HCT116 (cell line): ENCODE results near the gene CCL18. TPM values are rescaled to one million over a fixed set of nuclear protein-coding genes. Genes with fewer than 3 reads are reported as not detected.

Source experiments
- ATAC-seq: fragments of 200-7000 bp; cut with Tn5 transposase; 2 replicates; pipeline ENCODE4 v1.9.1; 2020; ENCODE audit warnings: mild to moderate bottlenecking, moderate library complexity
- BruUV-seq: library from RNA; stranded (reverse); fragments of 400-500 nt; replicated peaks from 2 replicates; lab custom pipeline; 2021; lab: Mats Ljungman, UMichigan
- CTCF ChIA-PET: fragments of 300-600 bp; sonication (Branson Sonifier 250); formaldehyde crosslinking; loops from one replicate; lab custom pipeline; 2021; ENCODE audit warnings: antibody characterized with exemption; lab: Charles Lee
- POLR2A ChIA-PET: fragments of 300-600, 350-600 bp; sonication (Branson Sonifier 250); formaldehyde crosslinking; loops from one replicate; lab custom pipeline; 2021; ENCODE audit warnings: antibody characterized with exemption; lab: Charles Lee
- RAD21 ChIA-PET, 2 experiments: fragments of 300-600 bp; sonication (Branson Sonifier 250); formaldehyde crosslinking; loops; one replicate each; lab custom pipeline; 2023; ENCODE audit warnings: low total read pairs in 2 of 2; ENCODE audit not compliant: uncharacterized antibody in 2 of 2, unreplicated experiment in 2 of 2, low non-redundant PET in 1 of 2; lab: Charles Lee
- DNase-seq: peaks from one replicate; pipeline ENCODE4 v3.0.0-alpha.2; 2010; ENCODE audit warnings: low read depth, low spot score
- H2AFZ ChIP-seq: fragments of 200-600 bp; shearing (Covaris generic), sonication (generic); 2 replicates; pipeline ENCODE4 v1.6.1; 2017; ENCODE audit warnings: low read depth, mixed run types, mixed read lengths, antibody characterized with exemption, low read length; ENCODE audit not compliant: poor library complexity, severe bottlenecking
- H3K27ac ChIP-seq: 2 replicates; pipeline ENCODE4 v1.5.1; 2012; ENCODE audit warnings: low read depth, low read length
- H3K27me3 ChIP-seq: fragments of 200-600 bp; sonication (generic); 2 replicates; pipeline ENCODE4 v1.6.1; 2016; ENCODE audit warnings: mixed run types, low read length, mixed read lengths; ENCODE audit not compliant: insufficient read depth
- H3K36me3 ChIP-seq, 2 experiments: fragments of 200-500 bp in 1 of 2; fragments of 200-600 bp in 1 of 2; sonication (Bioruptor generic) in 1 of 2; sonication (generic) in 1 of 2; 2 replicates each; pipeline versions ENCODE4 v1.5.1 to v1.6.1; 2014 to 2016; ENCODE audit warnings: low read length in 2 of 2, inconsistent platforms in 1 of 2, mixed read lengths in 1 of 2, mixed run types in 1 of 2; ENCODE audit not compliant: insufficient read depth in 2 of 2, control insufficient read depth in 1 of 2
- H3K4me1 ChIP-seq, 2 experiments: fragments of 200-600 bp in 1 of 2; sonication (generic) in 1 of 2; 2 replicates each; pipeline versions ENCODE4 v1.5.1 to v1.6.1; 2012 to 2017; ENCODE audit warnings: low read length in 2 of 2, inconsistent platforms in 1 of 2, mild to moderate bottlenecking in 1 of 2, mixed read lengths in 1 of 2, mixed run types in 1 of 2, moderate library complexity in 1 of 2; ENCODE audit not compliant: insufficient read depth in 2 of 2, control insufficient read depth in 1 of 2
- H3K4me2 ChIP-seq: fragments of 200-600 bp; sonication (generic); 2 replicates; pipeline ENCODE4 v1.6.1; 2017; ENCODE audit warnings: mixed run types, low read length, mixed read lengths
- H3K4me3 ChIP-seq, 2 experiments: fragments of 200-600 bp in 1 of 2; sonication (generic) in 1 of 2; replicated peaks in 1 of 2; 2 replicates each; pipeline ENCODE4 v1.5.1; 2011 to 2016; ENCODE audit warnings: low read length in 2 of 2, control low read depth in 1 of 2, low read depth in 1 of 2, mild to moderate bottlenecking in 1 of 2, mixed read lengths in 1 of 2, mixed run types in 1 of 2
- H3K79me2 ChIP-seq: fragments of 200-600 bp; sonication (generic); 2 replicates; pipeline ENCODE4 v1.6.1; 2017; ENCODE audit warnings: mild to moderate bottlenecking, mixed run types, low read length, moderate library complexity, mixed read lengths; ENCODE audit not compliant: insufficient read depth
- H3K9ac ChIP-seq: fragments of 200-600 bp; sonication (generic); 2 replicates; pipeline ENCODE4 v1.6.1; 2016; ENCODE audit warnings: low read length, mixed read lengths
- H3K9me2 ChIP-seq: fragments of 200-600 bp; sonication (generic), shearing (Covaris generic); 2 replicates; pipeline ENCODE4 v1.6.1; 2017; ENCODE audit warnings: mixed run types, mild to moderate bottlenecking, moderate library complexity; ENCODE audit not compliant: insufficient read depth
- H3K9me3 ChIP-seq, 2 experiments: fragments of 200-500 bp in 1 of 2; fragments of 200-600 bp in 1 of 2; sonication (Bioruptor generic) in 1 of 2; sonication (generic) in 1 of 2; 2 replicates each; pipeline ENCODE4 v1.6.1; 2014 to 2017; ENCODE audit warnings: low read length in 2 of 2, mixed read lengths in 2 of 2, inconsistent platforms in 1 of 2, low read depth in 1 of 2, mild to moderate bottlenecking in 1 of 2, mixed run types in 1 of 2, moderate library complexity in 1 of 2; ENCODE audit not compliant: control insufficient read depth in 1 of 2, insufficient read depth in 1 of 2
- H4K20me1 ChIP-seq: fragments of 200-600 bp; sonication (generic), shearing (Covaris generic); 2 replicates; pipeline ENCODE4 v1.6.1; 2017; ENCODE audit warnings: mixed run types, mild to moderate bottlenecking, moderate library complexity; ENCODE audit not compliant: insufficient read depth
- ATF3 ChIP-seq: IDR thresholded peaks from 2 replicates; pipeline ENCODE4 v1.6.1; 2012
- CBX3 ChIP-seq: IDR thresholded peaks from 2 replicates; pipeline ENCODE4 v1.6.1; 2012; ENCODE audit warnings: low read depth
- CEBPB ChIP-seq: IDR thresholded peaks from 2 replicates; pipeline ENCODE4 v1.6.1; 2012; ENCODE audit warnings: low read depth
- CTCF ChIP-seq, 3 experiments: fragments of 200-600 bp in 1 of 3; sonication (generic) in 1 of 3; IDR thresholded peaks in 2 of 3; conservative IDR thresholded peaks in 1 of 3; 2 replicates each; pipeline ENCODE4 v1.5.1; 2012 to 2017; ENCODE audit warnings: low read depth in 2 of 3, low read length in 2 of 3, antibody characterized with exemption in 1 of 3, borderline replicate concordance in 1 of 3, control low read depth in 1 of 3, mild to moderate bottlenecking in 1 of 3, mixed read lengths in 1 of 3, mixed run types in 1 of 3, moderate library complexity in 1 of 3; ENCODE audit not compliant: insufficient read depth in 1 of 3
- EGR1 ChIP-seq: IDR thresholded peaks from 2 replicates; pipeline ENCODE4 v1.6.1; 2012; ENCODE audit warnings: low read depth
- ELF1 ChIP-seq: IDR thresholded peaks from 2 replicates; pipeline ENCODE4 v1.6.1; 2012; ENCODE audit warnings: low read depth, borderline replicate concordance
- EZH2 ChIP-seq: fragments of 200-600 bp; sonication (generic); IDR thresholded peaks from 2 replicates; pipeline ENCODE4 v1.6.1; 2017; ENCODE audit warnings: antibody characterized with exemption, mixed run types
- EZH2phosphoT487 ChIP-seq: fragments of 200-600 bp; IDR thresholded peaks from 2 replicates; pipeline ENCODE4 v1.6.1; 2018; ENCODE audit warnings: antibody characterized with exemption, borderline replicate concordance
- FOSL1 ChIP-seq: IDR thresholded peaks from 2 replicates; pipeline ENCODE4 v1.6.1; 2012; ENCODE audit warnings: low read depth
- MAX ChIP-seq: IDR thresholded peaks from 2 replicates; pipeline ENCODE4 v1.6.1; 2012
- POLR2A ChIP-seq: IDR thresholded peaks from 2 replicates; pipeline ENCODE4 v1.7.0; 2011; ENCODE audit warnings: borderline replicate concordance; ENCODE audit not compliant: insufficient read depth, insufficient read length; ENCODE audit errors: extremely low read depth
- POLR2AphosphoS5 ChIP-seq: IDR thresholded peaks from 2 replicates; pipeline ENCODE4 v1.6.1; 2011; ENCODE audit warnings: mild to moderate bottlenecking, low read depth, low read length, moderate library complexity
- RAD21 ChIP-seq: IDR thresholded peaks from 2 replicates; pipeline ENCODE4 v1.6.1; 2012; ENCODE audit warnings: low read depth, mild to moderate bottlenecking
- SP1 ChIP-seq: IDR thresholded peaks from 2 replicates; pipeline ENCODE4 v1.6.1; 2012; ENCODE audit warnings: low read depth
- ZFX ChIP-seq: fragments of 450-650 bp; IDR thresholded peaks from 2 replicates; pipeline ENCODE4 v1.6.1; 2017
- intact Hi-C: fragments of 100-400 bp; cut with micrococcal nuclease; formaldehyde crosslinking; loops from 2 replicates; pipeline ENCODE4 v1.10.0; 2022
- total RNA-seq: library from RNA; stranded (reverse); gene quantifications from one replicate; pipeline ENCODE4 v1.2.1, GENCODE V29; 2021; ENCODE audit not compliant: unreplicated experiment

The CCL18 gene
- total RNA-seq, 1 experiment from 2014 or later = not detected

GRCh38 chr17:36089339-36089865 is 25.3 kb downstream of the CCL18 start:
- H3K9ac ChIP-seq = no peak overlapping the region
- no peaks in the 10 kb centered on the region for H3K36me3 ChIP-seq

More at GRCh38 chr17:36089339-36089865, 25.3 kb downstream of the CCL18 start:
- Histone ChIP-seq H3K9me3 (no peaks in the 10 kb centered on the region), H3K4me1 (no peaks in the 10 kb centered on the region), H3K4me3 (no peak overlapping the region), H3K9me2 (no peaks in the 10 kb centered on the region), H3K27me3 (0 out of 2 replicates have a peak, but pooled peaks cover 9% of the 10 kb centered on the region), H3K27ac (no peak overlapping the region), H3K4me2 (no peak overlapping the region), H4K20me1 (no peaks in the 10 kb centered on the region), H3K79me2 (no peaks in the 10 kb centered on the region), H2AFZ (no peak overlapping the region)
- RAD21 ChIA-PET = no interaction called here
- BruUV-seq = no TSS peak
- ATAC-seq (no peak), DNase-seq (no peak)
- POLR2A ChIA-PET = no interaction called here
- CTCF ChIA-PET = interaction anchor here (1.2 to 1.3 kb wide), 2 partner anchors 17 kb away, joined by 3 to 5 read pairs; no protein-coding TSS in a partner anchor
- no peak for TF ChIP-seq EZH2
- TF ChIP-seq RAD21 = no peak
- no peak for TF ChIP-seq CBX3
- no peak for TF ChIP-seq ATF3
- no peak for TF ChIP-seq POLR2A
- no peak for TF ChIP-seq EZH2phosphoT487
- TF ChIP-seq EGR1 = no peak
- TF ChIP-seq POLR2AphosphoS5 = no peak
- no peak for TF ChIP-seq MAX
- no peak for TF ChIP-seq CEBPB
- TF ChIP-seq SP1 = no peak
- TF ChIP-seq FOSL1 = no peak
- TF ChIP-seq CTCF (IDR thresholded peaks at IDR 0.05 in 2 of 3, conservative IDR thresholded peaks at IDR 0.05 in 1 of 3; ENCODE audit: borderline replicate concordance in 1 of 3, insufficient read depth in 1 of 3, low read depth in 2 of 3, low read length in 2 of 3) = no peak
- TF ChIP-seq ELF1 = no peak
- no peak for TF ChIP-seq ZFX
- intact Hi-C loops = no loop called here
